Osteocyte (in vitro differentiated cells): ENCODE measurements around the gene MYL1. TPM values are rescaled to one million over a fixed set of nuclear protein-coding genes. Genes with fewer than 3 reads are reported as not detected.

Experiments used
- DNase-seq: peaks from one replicate; pipeline ENCODE4 v3.0.0; 2021; ENCODE audit warnings: mixed read lengths; ENCODE audit not compliant: unreplicated experiment; ENCODE audit errors: extremely low spot score
- H3K27ac Mint-ChIP-seq: one replicate; pipeline ENCODE4 v1.8.0; 2021; ENCODE audit warnings: mild to moderate bottlenecking, mixed read lengths; ENCODE audit not compliant: unreplicated experiment
- H3K27me3 Mint-ChIP-seq: one replicate; pipeline ENCODE4 v1.8.0; 2021; ENCODE audit warnings: mixed read lengths; ENCODE audit not compliant: unreplicated experiment
- H3K36me3 Mint-ChIP-seq: one replicate; pipeline ENCODE4 v1.8.0; 2021; ENCODE audit warnings: mixed read lengths; ENCODE audit not compliant: unreplicated experiment
- H3K4me1 Mint-ChIP-seq: one replicate; pipeline ENCODE4 v1.8.0; 2021; ENCODE audit warnings: mixed read lengths; ENCODE audit not compliant: unreplicated experiment
- H3K4me3 Mint-ChIP-seq: one replicate; pipeline ENCODE4 v1.8.0; 2021; ENCODE audit warnings: mild to moderate bottlenecking, moderate library complexity, mixed read lengths; ENCODE audit not compliant: unreplicated experiment
- H3K9me3 Mint-ChIP-seq: one replicate; pipeline ENCODE4 v1.8.0; 2021; ENCODE audit warnings: mixed read lengths; ENCODE audit not compliant: unreplicated experiment
- total RNA-seq: library from RNA; stranded (reverse); gene quantifications from 2 replicates; pipeline ENCODE4 v1.2.1, GENCODE V29; 2021
- TF ChIP-seq, protein P1 (sequence below): fragments of 200-600 bp; sonication (generic); IDR thresholded peaks from 2 replicates; pipeline ENCODE4 v1.5.0; 2021; ENCODE audit warnings: antibody characterized with exemption, mild to moderate bottlenecking, moderate library complexity

MYL1 gene
- total RNA-seq, 1 donor from 2014 or later: not detected

DNA sequence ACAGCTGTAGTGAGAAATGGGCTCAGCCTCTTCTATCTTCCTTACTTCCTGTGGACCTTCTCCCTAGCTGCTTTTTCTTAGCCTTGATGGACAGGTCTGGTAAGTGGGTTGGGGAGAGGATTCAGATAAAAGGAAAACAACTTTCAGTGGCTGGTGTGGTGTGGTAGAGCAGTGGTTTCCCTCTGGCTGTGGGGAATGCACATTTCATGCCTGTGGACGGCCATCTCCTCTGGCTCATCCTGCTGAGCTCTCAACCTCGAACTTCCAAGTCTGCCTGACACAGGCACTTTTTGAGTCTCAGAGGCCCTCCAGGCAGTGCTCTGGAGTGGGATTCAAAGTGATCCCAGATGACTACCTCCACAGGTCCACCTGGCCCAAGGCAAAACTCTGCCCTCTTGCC, 51.1 kb downstream of the MYL1 start:
- Mint-ChIP-seq H3K9me3 (no peaks in the 10 kb centered on the region), H3K4me3 (no peak overlapping the region), H3K4me1 (no peaks in the 10 kb centered on the region), H3K27ac (no peak overlapping the region), H3K36me3 (no peaks in the 10 kb centered on the region), H3K27me3 (peaks cover 3% of the 10 kb centered on the region)
- TF ChIP-seq, protein P1, sequence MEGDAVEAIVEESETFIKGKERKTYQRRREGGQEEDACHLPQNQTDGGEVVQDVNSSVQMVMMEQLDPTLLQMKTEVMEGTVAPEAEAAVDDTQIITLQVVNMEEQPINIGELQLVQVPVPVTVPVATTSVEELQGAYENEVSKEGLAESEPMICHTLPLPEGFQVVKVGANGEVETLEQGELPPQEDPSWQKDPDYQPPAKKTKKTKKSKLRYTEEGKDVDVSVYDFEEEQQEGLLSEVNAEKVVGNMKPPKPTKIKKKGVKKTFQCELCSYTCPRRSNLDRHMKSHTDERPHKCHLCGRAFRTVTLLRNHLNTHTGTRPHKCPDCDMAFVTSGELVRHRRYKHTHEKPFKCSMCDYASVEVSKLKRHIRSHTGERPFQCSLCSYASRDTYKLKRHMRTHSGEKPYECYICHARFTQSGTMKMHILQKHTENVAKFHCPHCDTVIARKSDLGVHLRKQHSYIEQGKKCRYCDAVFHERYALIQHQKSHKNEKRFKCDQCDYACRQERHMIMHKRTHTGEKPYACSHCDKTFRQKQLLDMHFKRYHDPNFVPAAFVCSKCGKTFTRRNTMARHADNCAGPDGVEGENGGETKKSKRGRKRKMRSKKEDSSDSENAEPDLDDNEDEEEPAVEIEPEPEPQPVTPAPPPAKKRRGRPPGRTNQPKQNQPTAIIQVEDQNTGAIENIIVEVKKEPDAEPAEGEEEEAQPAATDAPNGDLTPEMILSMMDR: no peak
- DNase-seq: no peak

DNA sequence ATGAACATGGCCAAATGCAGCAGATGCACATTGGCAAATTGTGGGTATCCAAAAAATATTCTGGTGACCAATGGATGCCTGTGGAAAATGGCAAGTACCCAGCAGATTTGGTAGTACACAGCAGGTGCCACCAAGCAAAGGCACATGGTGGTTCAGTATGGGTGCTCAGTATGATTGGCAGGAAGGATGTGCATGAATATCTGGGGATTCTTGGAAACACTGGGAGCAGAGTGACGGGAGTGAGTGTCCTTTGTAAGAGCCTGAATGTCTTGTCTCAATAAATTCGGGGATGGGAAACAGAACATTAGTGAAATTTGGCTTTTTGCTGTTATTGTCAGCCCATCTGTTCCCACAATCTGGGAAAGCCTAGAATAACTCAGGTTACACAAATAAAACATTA, 52.9 kb downstream of the MYL1 start:
- Mint-ChIP-seq H3K27ac (no peak overlapping the region), H3K4me1 (no peaks in the 10 kb centered on the region), H3K9me3 (no peaks in the 10 kb centered on the region), H3K27me3 (no peaks in the 10 kb centered on the region), H3K4me3 (no peak overlapping the region), H3K36me3 (no peaks in the 10 kb centered on the region)
- TF ChIP-seq, protein P1: no peak
- no peak for DNase-seq

DNA sequence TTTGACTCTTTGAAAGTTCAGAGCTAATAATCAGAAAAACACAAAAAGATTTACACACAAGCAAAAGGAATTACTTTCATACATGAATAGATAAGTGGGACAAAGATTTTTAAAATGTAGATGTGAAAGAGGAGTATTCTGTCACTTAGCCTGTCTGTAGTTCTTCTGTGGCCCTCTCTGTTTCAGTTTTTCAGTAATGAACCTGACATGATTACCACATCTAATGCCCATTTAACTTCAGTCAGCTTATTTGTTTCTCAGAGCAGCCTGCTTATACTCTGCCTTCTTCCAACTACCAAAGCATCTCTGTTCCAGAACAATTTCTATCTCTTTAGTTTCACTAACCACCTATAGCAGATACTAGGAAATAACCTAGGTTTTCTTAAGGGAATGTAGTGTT, 55.3 kb downstream of the MYL1 start:
- no peak overlapping the region for H3K4me3 Mint-ChIP-seq
- DNase-seq: no peak
- no peaks in the 10 kb centered on the region for H3K27me3 Mint-ChIP-seq
- H3K36me3 Mint-ChIP-seq: no peaks in the 10 kb centered on the region
- no peaks in the 10 kb centered on the region for H3K4me1 Mint-ChIP-seq
- H3K27ac Mint-ChIP-seq: no peak overlapping the region
- no peaks in the 10 kb centered on the region for H3K9me3 Mint-ChIP-seq
- TF ChIP-seq, protein P1: no peak

DNA sequence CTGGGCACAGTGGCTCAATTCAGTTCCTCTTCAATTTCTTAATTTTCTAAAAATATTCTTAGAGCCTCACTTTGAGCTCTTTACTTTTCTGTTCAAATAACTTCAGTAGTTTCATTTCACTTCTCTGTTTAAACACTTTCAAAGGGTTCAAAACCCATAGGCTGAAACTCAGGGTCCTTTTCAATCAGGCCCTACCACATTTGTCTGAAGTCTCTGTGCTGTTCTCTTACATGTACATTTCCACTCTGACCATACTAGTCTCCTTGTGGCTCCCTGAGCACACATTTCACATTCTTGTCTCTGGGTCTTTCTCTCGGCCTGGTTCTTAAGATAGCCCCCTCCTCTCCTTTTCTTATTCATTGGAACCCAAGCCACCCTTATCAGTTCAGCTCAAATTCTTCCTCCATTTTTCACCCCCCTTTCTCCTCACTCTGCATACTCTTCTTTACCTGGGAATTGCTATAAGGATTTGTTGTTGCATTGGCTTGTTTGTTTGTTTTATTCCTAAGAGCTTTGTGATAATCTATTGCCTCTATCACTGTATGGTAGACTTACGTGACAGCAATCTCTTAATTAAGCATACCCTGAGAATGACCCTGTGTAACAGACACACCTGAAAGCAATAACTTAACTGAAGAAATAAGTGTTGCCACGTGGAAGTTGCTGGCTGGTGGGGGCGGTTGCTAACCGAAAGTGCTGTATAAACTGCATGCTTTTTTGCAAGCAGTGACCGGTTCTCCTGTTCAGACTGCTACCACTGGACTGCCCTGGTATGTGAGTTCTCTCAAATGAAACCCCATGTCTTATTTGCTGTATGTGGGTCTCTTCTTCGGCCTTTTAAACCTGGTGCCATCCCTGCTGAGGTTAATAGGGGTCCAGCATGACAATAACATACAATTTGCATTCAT, 62.0 kb downstream of the MYL1 start:
- H3K36me3 Mint-ChIP-seq: no peaks in the 10 kb centered on the region
- no peak overlapping the region for H3K4me3 Mint-ChIP-seq
- no peak overlapping the region for H3K27ac Mint-ChIP-seq
- peaks cover 12% of the 10 kb centered on the region for H3K27me3 Mint-ChIP-seq
- TF ChIP-seq, protein P1: no peak
- no peaks in the 10 kb centered on the region for H3K4me1 Mint-ChIP-seq
- DNase-seq: no peak
- H3K9me3 Mint-ChIP-seq: no peaks in the 10 kb centered on the region

DNA sequence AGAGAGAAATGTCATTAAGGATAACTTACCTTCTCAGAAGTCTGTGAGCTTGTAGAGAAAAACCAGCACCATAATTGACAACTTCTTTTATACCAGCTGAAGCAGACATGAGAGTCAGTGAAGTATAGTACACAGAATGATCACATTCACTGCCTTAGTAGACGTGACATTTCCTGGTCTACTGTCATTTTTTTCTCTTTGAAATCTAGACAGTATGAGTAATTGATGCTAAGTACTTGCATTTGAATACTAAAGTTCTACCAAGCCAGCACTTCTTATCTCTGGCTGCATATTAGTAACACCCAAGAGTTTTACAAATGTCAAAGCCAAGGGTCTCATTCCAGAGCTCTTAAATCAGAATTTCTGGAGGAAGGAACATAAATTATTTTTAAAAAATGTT, 64.4 kb downstream of the MYL1 start:
- DNase-seq: no peak
- no peaks in the 10 kb centered on the region for H3K9me3 Mint-ChIP-seq
- peaks cover 12% of the 10 kb centered on the region for H3K27me3 Mint-ChIP-seq
- TF ChIP-seq, protein P1: no peak
- no peaks in the 10 kb centered on the region for H3K4me1 Mint-ChIP-seq
- no peaks in the 10 kb centered on the region for H3K36me3 Mint-ChIP-seq
- no peak overlapping the region for H3K27ac Mint-ChIP-seq
- no peak overlapping the region for H3K4me3 Mint-ChIP-seq

Other genes with a start within 250 kb of the MYL1 start
- 21.0 and 23.0 TPM in 2 replicates for gene KANSL1L, start 143.8 kb downstream of the MYL1 start, total RNA-seq
- not detected in 2 replicates for gene ACADL, start 89.7 kb downstream of the MYL1 start, total RNA-seq
- 65.2 and 67.3 TPM in 2 replicates for gene LANCL1, start 161.6 kb upstream of the MYL1 start, total RNA-seq
- gene CPS1, start 241.4 kb upstream of the MYL1 start, total RNA-seq: 17.9 and 22.3 TPM in 2 replicates